Endodermal cell (in vitro differentiated cells): ENCODE measurements around the gene TRPM3. TPM values are rescaled to one million over a fixed set of nuclear protein-coding genes. Genes with fewer than 3 reads are reported as not detected.

Source experiments
- DNase-seq: peaks from one replicate; pipeline ENCODE4 v3.0.0-alpha.2; 2017
- H3K27ac ChIP-seq: 2 replicates; pipeline ENCODE4 v1.5.1; 2013; ENCODE audit warnings: mild to moderate bottlenecking, low read depth, low read length, moderate library complexity
- H3K27me3 ChIP-seq: 2 replicates; pipeline ENCODE4 v1.6.1; 2013; ENCODE audit warnings: mild to moderate bottlenecking, low read length, moderate library complexity; ENCODE audit not compliant: insufficient read depth, control insufficient read depth, poor library complexity, severe bottlenecking
- H3K36me3 ChIP-seq: 2 replicates; pipeline ENCODE4 v1.7.0; 2013; ENCODE audit warnings: mild to moderate bottlenecking, low read length, moderate library complexity; ENCODE audit not compliant: control insufficient read depth, insufficient read depth
- H3K4me1 ChIP-seq: one replicate; pipeline ENCODE4 v1.7.0; 2013; ENCODE audit warnings: low read length; ENCODE audit not compliant: control insufficient read depth, insufficient read depth
- H3K4me3 ChIP-seq: 2 replicates; pipeline ENCODE4 v1.5.1; 2013; ENCODE audit warnings: mild to moderate bottlenecking, low read length, moderate library complexity
- H3K9ac ChIP-seq: 2 replicates; pipeline ENCODE4 v1.6.1; 2013; ENCODE audit warnings: mild to moderate bottlenecking, low read length, moderate library complexity; ENCODE audit not compliant: poor library complexity, severe bottlenecking; ENCODE audit errors: extremely low read depth
- H3K9me3 ChIP-seq: 2 replicates; pipeline ENCODE4 v1.6.1; 2013; ENCODE audit warnings: mild to moderate bottlenecking, low read length, moderate library complexity; ENCODE audit not compliant: control insufficient read depth
- H3K27ac Mint-ChIP-seq: 2 replicates; pipeline ENCODE4 v1.8.0; 2020; ENCODE audit warnings: mixed read lengths
- H3K27me3 Mint-ChIP-seq: 2 replicates; pipeline ENCODE4 v1.8.0; 2021; ENCODE audit warnings: mild to moderate bottlenecking, mixed read lengths; ENCODE audit not compliant: insufficient read depth
- H3K36me3 Mint-ChIP-seq: 2 replicates; pipeline ENCODE4 v1.8.0; 2020; ENCODE audit warnings: low read depth, mixed read lengths
- H3K4me1 Mint-ChIP-seq: 2 replicates; pipeline ENCODE4 v1.8.0; 2020; ENCODE audit warnings: mixed read lengths
- H3K4me3 Mint-ChIP-seq: 2 replicates; pipeline ENCODE4 v1.8.0; 2020; ENCODE audit warnings: mild to moderate bottlenecking, moderate library complexity, mixed read lengths
- H3K9me3 Mint-ChIP-seq: 2 replicates; pipeline ENCODE4 v1.8.0; 2020; ENCODE audit warnings: mild to moderate bottlenecking, mixed read lengths
- WGBS, 2 experiments: methylation state at CpG; one replicate each; pipeline versions ENCODE4 v1.1.5 to v1.1.7; 2013; ENCODE audit warnings: missing lambda C conversion rate in 2 of 2, mixed read lengths in 1 of 2; ENCODE audit not compliant: insufficient coverage in 1 of 2, insufficient read length in 1 of 2; 5-methylcytosine and 5-hydroxymethylcytosine counted together
- total RNA-seq, 2 donors: library from RNA; stranded (reverse); fragmentation: NEBNext Ultra II Directional in 1 of 2; extraction: Animal tissue kit (Norgen Biotek cat#: 25700) in 1 of 2; gene quantifications; 2 replicates in 1 of 2; 3 replicates in 1 of 2; pipeline ENCODE4 v1.2.1, GENCODE V29; 2021
- TF ChIP-seq, protein P1 (sequence below): fragments of 200-600 bp; sonication (generic); conservative IDR thresholded peaks from 2 replicates; pipeline ENCODE4 v1.5.0; 2021; ENCODE audit warnings: antibody characterized with exemption, mild to moderate bottlenecking

The TRPM3 gene
- total RNA-seq, 2 donors from 2014 or later: 1.8 to 2.5 TPM

DNA sequence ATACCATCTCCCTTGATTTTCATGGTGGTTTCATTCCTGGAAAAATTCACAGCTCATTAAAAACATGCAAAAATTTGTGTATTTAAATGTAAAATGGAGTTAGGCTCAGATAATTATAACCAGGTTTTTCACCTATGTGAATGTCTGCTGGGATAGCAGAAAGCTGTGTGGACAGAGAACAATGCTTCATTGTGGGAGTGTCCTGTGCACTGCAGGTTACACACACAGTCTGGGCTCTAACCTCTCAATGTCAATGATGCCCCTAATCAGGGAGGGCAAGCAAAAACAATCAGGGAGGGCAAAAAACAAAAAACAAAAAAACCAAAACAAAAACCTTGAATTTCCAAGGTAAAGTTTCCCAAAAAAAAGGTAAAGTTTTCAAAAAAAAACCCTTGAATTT, 548.1 kb downstream of the TRPM3 start:
- Mint-ChIP-seq H3K4me1 (peaks cover 8% of the 10 kb centered on the region), H3K9me3 (no peaks in the 10 kb centered on the region), H3K36me3 (no peaks in the 10 kb centered on the region), H3K27ac (no peak overlapping the region), H3K4me3 (no peak overlapping the region), H3K27me3 (no peaks in the 10 kb centered on the region)
- Histone ChIP-seq H3K9me3 (no peaks in the 10 kb centered on the region), H3K4me3 (no peak overlapping the region), H3K27me3 (no peaks in the 10 kb centered on the region), H3K9ac (no peak overlapping the region), H3K27ac (no peak overlapping the region), H3K4me1 (no peaks in the 10 kb centered on the region), H3K36me3 (no peaks in the 10 kb centered on the region)
- no peak for DNase-seq
- TF ChIP-seq, protein P1, sequence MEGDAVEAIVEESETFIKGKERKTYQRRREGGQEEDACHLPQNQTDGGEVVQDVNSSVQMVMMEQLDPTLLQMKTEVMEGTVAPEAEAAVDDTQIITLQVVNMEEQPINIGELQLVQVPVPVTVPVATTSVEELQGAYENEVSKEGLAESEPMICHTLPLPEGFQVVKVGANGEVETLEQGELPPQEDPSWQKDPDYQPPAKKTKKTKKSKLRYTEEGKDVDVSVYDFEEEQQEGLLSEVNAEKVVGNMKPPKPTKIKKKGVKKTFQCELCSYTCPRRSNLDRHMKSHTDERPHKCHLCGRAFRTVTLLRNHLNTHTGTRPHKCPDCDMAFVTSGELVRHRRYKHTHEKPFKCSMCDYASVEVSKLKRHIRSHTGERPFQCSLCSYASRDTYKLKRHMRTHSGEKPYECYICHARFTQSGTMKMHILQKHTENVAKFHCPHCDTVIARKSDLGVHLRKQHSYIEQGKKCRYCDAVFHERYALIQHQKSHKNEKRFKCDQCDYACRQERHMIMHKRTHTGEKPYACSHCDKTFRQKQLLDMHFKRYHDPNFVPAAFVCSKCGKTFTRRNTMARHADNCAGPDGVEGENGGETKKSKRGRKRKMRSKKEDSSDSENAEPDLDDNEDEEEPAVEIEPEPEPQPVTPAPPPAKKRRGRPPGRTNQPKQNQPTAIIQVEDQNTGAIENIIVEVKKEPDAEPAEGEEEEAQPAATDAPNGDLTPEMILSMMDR: no peak

DNA sequence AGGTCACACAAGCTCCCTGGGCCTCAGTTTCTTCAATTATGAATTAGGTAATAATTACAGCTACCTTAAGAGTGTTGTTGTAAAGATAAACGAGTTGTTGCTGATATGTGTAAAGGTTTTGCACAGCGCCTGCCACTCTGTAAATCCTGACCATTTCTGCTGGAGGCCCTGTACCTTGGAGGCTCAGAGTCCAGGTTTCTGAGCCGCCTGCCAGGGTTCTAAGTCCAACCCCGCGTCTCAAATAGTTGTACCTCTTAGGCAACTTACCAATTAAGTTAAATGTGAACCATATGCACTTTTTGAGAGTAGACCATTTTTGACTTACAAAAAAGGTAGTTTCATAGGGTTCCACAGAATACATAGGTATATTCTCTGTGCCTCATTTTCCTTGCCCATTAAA, 550.2 kb downstream of the TRPM3 start:
- Mint-ChIP-seq H3K4me1 (peaks cover 16% of the 10 kb centered on the region), H3K27me3 (no peaks in the 10 kb centered on the region), H3K27ac (no peak overlapping the region), H3K9me3 (no peaks in the 10 kb centered on the region), H3K36me3 (no peaks in the 10 kb centered on the region), H3K4me3 (no peak overlapping the region)
- Histone ChIP-seq H3K36me3 (no peaks in the 10 kb centered on the region), H3K9me3 (no peaks in the 10 kb centered on the region), H3K27ac (no peak overlapping the region), H3K9ac (no peak overlapping the region), H3K27me3 (no peaks in the 10 kb centered on the region), H3K4me3 (no peak overlapping the region), H3K4me1 (peaks cover 4% of the 10 kb centered on the region)
- DNase-seq: no peak
- 91 to 100% methylated on average over 2 to 5 of the region's 5 CpGs for WGBS, 2 experiments
- TF ChIP-seq, protein P1: no peak

DNA sequence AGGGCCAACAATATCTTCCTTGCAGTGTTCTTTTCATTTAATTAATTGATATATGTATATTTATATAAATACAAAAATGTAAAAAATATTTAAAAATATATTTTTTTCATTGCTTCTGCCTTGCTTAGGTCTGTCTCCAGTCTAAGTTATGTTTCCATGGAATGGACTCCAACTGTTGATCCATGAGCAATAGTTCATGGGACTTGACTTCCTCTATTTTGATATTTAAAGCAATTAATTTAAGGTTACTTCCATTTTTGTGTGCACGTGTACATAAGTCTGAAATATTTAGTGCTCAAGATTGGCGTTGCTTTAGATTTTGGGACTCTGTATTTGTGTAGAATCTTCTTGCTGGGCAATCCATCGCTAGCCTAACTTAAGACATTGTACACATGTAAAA, 551.6 kb downstream of the TRPM3 start:
- TF ChIP-seq, protein P1: no peak
- no peaks in the 10 kb centered on the region for H3K27me3 ChIP-seq
- H3K4me3 Mint-ChIP-seq: no peak overlapping the region
- no peaks in the 10 kb centered on the region for H3K9me3 ChIP-seq
- H3K27me3 Mint-ChIP-seq: peaks cover 2% of the 10 kb centered on the region
- 62% methylated on average over 3 of the region's 3 CpGs; no CpG with 5 or more reads in 1 of the 2 experiments for WGBS, 2 experiments
- no peak overlapping the region for H3K27ac ChIP-seq
- H3K9me3 Mint-ChIP-seq: no peaks in the 10 kb centered on the region
- peaks cover 4% of the 10 kb centered on the region for H3K4me1 ChIP-seq
- no peaks in the 10 kb centered on the region for H3K36me3 ChIP-seq
- H3K4me1 Mint-ChIP-seq: peaks cover 18% of the 10 kb centered on the region
- H3K36me3 Mint-ChIP-seq: no peaks in the 10 kb centered on the region
- no peak overlapping the region for H3K9ac ChIP-seq
- DNase-seq: no peak
- H3K27ac Mint-ChIP-seq: no peak overlapping the region
- H3K4me3 ChIP-seq: no peak overlapping the region
